ENCODE data around the gene SFN.

DNA sequence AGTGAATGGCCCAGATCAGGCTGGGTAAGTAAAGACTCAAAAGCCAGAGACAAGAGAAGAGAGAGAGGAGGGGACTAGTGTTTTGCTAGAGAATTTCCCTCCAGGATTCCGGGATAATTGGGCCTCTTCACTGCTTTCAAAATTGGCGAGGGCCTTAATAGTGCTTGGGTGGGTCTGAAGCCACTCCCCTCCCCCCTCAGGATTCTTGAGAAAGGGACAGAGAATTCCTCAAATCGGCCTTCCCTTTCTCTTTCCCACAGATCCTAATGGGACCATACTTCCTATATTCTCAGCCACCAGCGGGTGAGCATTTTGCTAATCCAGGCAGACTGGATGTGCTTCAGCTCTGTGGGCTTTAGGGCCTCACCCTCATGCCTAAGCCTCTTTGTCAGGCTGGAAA is 11.9 kb downstream of the SFN start:
- TF ChIP-seq, protein P1, sequence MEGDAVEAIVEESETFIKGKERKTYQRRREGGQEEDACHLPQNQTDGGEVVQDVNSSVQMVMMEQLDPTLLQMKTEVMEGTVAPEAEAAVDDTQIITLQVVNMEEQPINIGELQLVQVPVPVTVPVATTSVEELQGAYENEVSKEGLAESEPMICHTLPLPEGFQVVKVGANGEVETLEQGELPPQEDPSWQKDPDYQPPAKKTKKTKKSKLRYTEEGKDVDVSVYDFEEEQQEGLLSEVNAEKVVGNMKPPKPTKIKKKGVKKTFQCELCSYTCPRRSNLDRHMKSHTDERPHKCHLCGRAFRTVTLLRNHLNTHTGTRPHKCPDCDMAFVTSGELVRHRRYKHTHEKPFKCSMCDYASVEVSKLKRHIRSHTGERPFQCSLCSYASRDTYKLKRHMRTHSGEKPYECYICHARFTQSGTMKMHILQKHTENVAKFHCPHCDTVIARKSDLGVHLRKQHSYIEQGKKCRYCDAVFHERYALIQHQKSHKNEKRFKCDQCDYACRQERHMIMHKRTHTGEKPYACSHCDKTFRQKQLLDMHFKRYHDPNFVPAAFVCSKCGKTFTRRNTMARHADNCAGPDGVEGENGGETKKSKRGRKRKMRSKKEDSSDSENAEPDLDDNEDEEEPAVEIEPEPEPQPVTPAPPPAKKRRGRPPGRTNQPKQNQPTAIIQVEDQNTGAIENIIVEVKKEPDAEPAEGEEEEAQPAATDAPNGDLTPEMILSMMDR (IDR thresholded peaks at IDR 0.05 in 4 of 5, conservative IDR thresholded peaks at IDR 0.05 in 1 of 5): no peak
- no peak for TF ChIP-seq POLR2A (IDR thresholded peaks at IDR 0.05)
